Stomach (tissue), 19 donors: ENCODE data around the gene PDPN. TPM values are rescaled to one million over a fixed set of nuclear protein-coding genes. Genes with fewer than 3 reads are reported as not detected.

Experiments used
- DNase-seq, 2 donors: peaks; one replicate each; pipeline versions ENCODE4 v3.0.0 to v3.0.0-alpha.2; 2013 to 2019
- H3K27ac ChIP-seq, 5 donors: fragments of 200-600 bp in 4 of 5; sonication (generic) in 4 of 5; one replicate each; pipeline ENCODE4 v1.5.1; 2013 to 2019; ENCODE audit warnings: mild to moderate bottlenecking in 1 of 5, moderate library complexity in 1 of 5
- H3K27me3 ChIP-seq, 3 donors: fragments of 200-600 bp; sonication (generic); one replicate each; pipeline ENCODE4 v1.5.1; 2017 to 2019; ENCODE audit warnings: mixed run types in 1 of 3
- H3K36me3 ChIP-seq, 4 donors: fragments of 200-600 bp; sonication (generic); 1 replicate in 3 of 4; 2 replicates in 1 of 4; pipeline ENCODE4 v1.5.1; 2016 to 2019
- H3K4me1 ChIP-seq, 4 donors: fragments of 200-600 bp; sonication (generic); one replicate each; pipeline ENCODE4 v1.5.1; 2016 to 2019
- H3K4me3 ChIP-seq, 4 donors: fragments of 200-600 bp; sonication (generic) in 3 of 4; one replicate each; pipeline ENCODE4 v1.5.1; 2016 to 2019; ENCODE audit warnings: mild to moderate bottlenecking in 1 of 4
- H3K9me3 ChIP-seq, 4 donors: fragments of 200-600 bp; sonication (generic); one replicate each; pipeline ENCODE4 v1.5.1; 2016 to 2019
- CTCF ChIP-seq, 7 experiments: fragments of 450-650 bp in 4 of 7; fragments of 200-600 bp in 3 of 7; sonication (generic) in 3 of 7; IDR thresholded peaks; one replicate each; pipeline ENCODE4 v1.5.1; 2016 to 2019; ENCODE audit warnings: antibody characterized with exemption in 7 of 7, control low read depth in 2 of 7, mild to moderate bottlenecking in 1 of 7
- EP300 ChIP-seq: sonication (generic); formaldehyde crosslinking; IDR thresholded peaks from one replicate; pipeline ENCODE4 v1.6.1; 2017; ENCODE audit warnings: antibody characterized with exemption
- POLR2A ChIP-seq, 4 donors: fragments of 450-650 bp; IDR thresholded peaks; one replicate each; pipeline ENCODE4 v1.6.1; 2016; ENCODE audit warnings: antibody characterized with exemption in 4 of 4, control low read depth in 2 of 4, mild to moderate bottlenecking in 1 of 4, moderate library complexity in 1 of 4
- POLR2AphosphoS5 ChIP-seq, 3 donors: sonication (generic); formaldehyde crosslinking; IDR thresholded peaks; one replicate each; pipeline ENCODE4 v1.6.1; 2016; ENCODE audit warnings: antibody characterized with exemption in 3 of 3
- WGBS, 5 donors: extraction: QIAGEN DNeasy Blood & Tissue Kit in 3 of 5; methylation state at CpG; one replicate each; pipeline versions ENCODE4 v1.1.5 to v1.1.7; 2013 to 2018; 5-methylcytosine and 5-hydroxymethylcytosine counted together
- intact Hi-C: fragments of 100-400 bp; cut with DNase I; formaldehyde crosslinking; loops from one replicate; pipeline ENCODE4 v1.15.1; 2023; ENCODE audit warnings: low total_unique reads
- long read RNA-seq, 10 donors: transcript quantifications; one replicate each; lab custom pipeline, GENCODE V29; 2026
- polyA plus RNA-seq, 3 donors: library from polyadenylated mRNA; stranded (reverse); fragments of 200-250 nt; gene quantifications; one replicate each; pipeline ENCODE4 v1.2.3, GENCODE V29; 2013
- total RNA-seq, 5 donors: library from RNA; depleted of rRNA; stranded (reverse); fragments of >200 nt; gene quantifications; one replicate each; pipeline versions ENCODE4 v1.1.0 to v1.2.3, GENCODE V29; 2014 to 2016
- donor health status: healthy with polysubstance abuse.
- donor health status: Bipolar disorder and iron deficiency.
- donor health status: healthy.

The PDPN gene, protein sequence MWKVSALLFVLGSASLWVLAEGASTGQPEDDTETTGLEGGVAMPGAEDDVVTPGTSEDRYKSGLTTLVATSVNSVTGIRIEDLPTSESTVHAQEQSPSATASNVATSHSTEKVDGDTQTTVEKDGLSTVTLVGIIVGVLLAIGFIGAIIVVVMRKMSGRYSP
- total RNA-seq (10 to 100 TPM in 2 of 5 donors, 1 to 10 TPM in 2, not detected in 1; 2.9 to 37.4 (median 16.9) TPM), polyA plus RNA-seq (10 to 100 TPM in 2 of 3 donors, 1 to 10 TPM in 1; 9.3 to 25.7 (median 24.4) TPM)
- long read RNA-seq, donor 1, partial matches to known transcripts, result 0 of 4 reads
- long read RNA-seq, donor 1, other reads (novel, unspliced or antisense), result 0 of 4 reads
- long read RNA-seq, donor 2, partial matches to known transcripts, result 0 of 2 reads
- long read RNA-seq, donor 2, other reads (novel, unspliced or antisense), result 0 of 2 reads
- long read RNA-seq, donor 3, partial matches to known transcripts, result 0 of 3 reads
- long read RNA-seq, donor 3, other reads (novel, unspliced or antisense), result 0 of 3 reads
- long read RNA-seq, donor 4, result 0 reads
- long read RNA-seq, donor 5, partial matches to known transcripts, result 0 of 4 reads
- long read RNA-seq, donor 5, other reads (novel, unspliced or antisense), result 0 of 4 reads
- long read RNA-seq, donor 6, result 0 reads
- long read RNA-seq, donor 7, transcript PDPN-202 (6 exons, 2,801 nt), result major isoform, 5 of 8 reads
- long read RNA-seq, donor 7, partial matches to known transcripts, result 0 of 8 reads
- long read RNA-seq, donor 7, other reads (novel, unspliced or antisense), result 0 of 8 reads
- long read RNA-seq, donor 8, partial matches to known transcripts, result 0 of 7 reads
- long read RNA-seq, donor 8, other reads (novel, unspliced or antisense), result 0 of 7 reads
- long read RNA-seq, donor 9, partial matches to known transcripts, result 0 of 3 reads
- long read RNA-seq, donor 9, other reads (novel, unspliced or antisense), result 0 of 3 reads
- long read RNA-seq, donor 10, partial matches to known transcripts, result 0 of 1 reads
- long read RNA-seq, donor 10, other reads (novel, unspliced or antisense), result 0 of 1 reads

DNA sequence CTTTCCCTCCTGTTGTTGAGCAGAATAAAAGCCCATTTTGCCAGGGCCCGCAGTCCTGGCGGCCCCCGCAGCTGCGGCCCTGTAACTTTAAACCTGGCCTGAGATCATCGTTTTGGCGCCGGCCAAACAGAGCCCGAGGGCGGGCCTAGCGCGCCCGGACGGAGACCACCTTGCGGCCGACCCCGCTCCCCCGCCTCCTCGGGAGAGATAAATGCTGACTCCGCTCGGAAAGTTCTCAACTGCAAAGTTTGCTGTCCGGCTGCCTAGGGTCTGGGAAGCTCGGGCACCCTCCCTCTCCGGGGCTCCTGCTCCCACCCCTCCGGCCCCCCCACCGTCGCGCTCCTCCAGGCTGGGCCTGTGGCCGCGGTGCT is at the start of gene PDPN:
TSS of gene PDPN (plus strand) at position 238 of the 371 bp plus-strand sequence. CDS start 202 bp downstream, outside the sequence.
- Histone ChIP-seq H3K36me3 (no peaks in the 10 kb centered on the region), H3K27ac (peak within 1 kb of the TSS; percentile 44 to 91 (median 82)), H3K4me1 (peaks cover 0 to 22% (median 6%) of the 10 kb centered on the region in 4 donors), H3K4me3 (peak within 1 kb of the TSS; percentile 42 to 56 (median 50)), H3K27me3 (peaks cover 0 to 79% (median 45%) of the 10 kb centered on the region in 3 donors), H3K9me3 (no peaks in the 10 kb centered on the region)
- TF ChIP-seq POLR2A (IDR thresholded peaks at IDR 0.05), result no peak
- TF ChIP-seq POLR2AphosphoS5 (IDR thresholded peaks at IDR 0.05), result no peak
- no peak for TF ChIP-seq CTCF (IDR thresholded peaks at IDR 0.05)
- TF ChIP-seq EP300, result no peak
- intact Hi-C loops, result no loop called here
- 1 to 3% (median 3%) methylated on average over 27 to 29 of the region's 29 CpGs for WGBS, 5 donors
- peak in 1 of 2 donors; percentile 87 for DNase-seq

- 77 to 90% (median 85%) methylated on average over 6 of the region's 6 CpGs for WGBS, 5 donors
- H3K27ac ChIP-seq, result no peak overlapping the region
- TF ChIP-seq POLR2AphosphoS5 (IDR thresholded peaks at IDR 0.05) (no peak), POLR2A (IDR thresholded peaks at IDR 0.05) (no peak), CTCF (IDR thresholded peaks at IDR 0.05) (no peak), EP300 (no peak)
- H3K36me3 ChIP-seq, result no peaks in the 10 kb centered on the region
- no peaks in the 10 kb centered on the region for H3K4me1 ChIP-seq
- H3K27me3 ChIP-seq, result peaks cover 0 to 7% (median 0%) of the 10 kb centered on the region in 3 donors
- no peaks in the 10 kb centered on the region for H3K9me3 ChIP-seq
- no peak overlapping the region for H3K4me3 ChIP-seq
- DNase-seq, result no peak
- intact Hi-C loops, result no loop called here
Measured at GRCh38 chr1:13535227-13535626, 48.4 kb upstream of the PDPN start.

DNA sequence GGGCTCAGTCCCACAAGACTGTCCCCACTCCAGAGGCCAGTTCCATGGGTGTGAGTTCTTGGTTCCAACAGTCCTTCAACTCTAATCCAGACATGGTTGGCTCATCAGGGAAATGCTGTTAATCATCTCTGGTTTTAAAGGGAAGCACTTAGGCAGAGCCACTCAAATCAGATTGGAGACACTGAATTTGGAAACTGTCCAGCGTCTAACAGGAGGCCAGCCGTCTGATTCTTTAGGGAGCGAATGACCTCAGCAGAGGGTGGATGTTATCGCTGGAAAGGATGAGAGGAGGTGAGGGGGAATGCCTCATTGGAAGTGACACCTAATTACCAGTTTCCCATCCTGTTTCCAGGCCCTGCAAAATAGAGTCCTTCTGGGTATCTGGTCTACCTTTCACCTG is 47.1 kb upstream of the PDPN start:
- Histone ChIP-seq H3K36me3 (no peaks in the 10 kb centered on the region), H3K27ac (no peak overlapping the region), H3K9me3 (no peaks in the 10 kb centered on the region), H3K4me3 (no peak overlapping the region), H3K27me3 (peaks cover 0 to 7% (median 0%) of the 10 kb centered on the region in 3 donors), H3K4me1 (peaks cover 0 to 7% (median 2%) of the 10 kb centered on the region in 4 donors)
- TF ChIP-seq CTCF (IDR thresholded peaks at IDR 0.05) (no peak), POLR2A (IDR thresholded peaks at IDR 0.05) (no peak), EP300 (no peak), POLR2AphosphoS5 (IDR thresholded peaks at IDR 0.05) (no peak)
- intact Hi-C loops, result no loop called here
- peak in 1 of 2 donors; percentile 20 for DNase-seq
- WGBS, 5 donors, result 58 to 91% (median 83%) methylated on average over 4 of the region's 4 CpGs

- Histone ChIP-seq H3K36me3 (no peaks in the 10 kb centered on the region), H3K9me3 (no peaks in the 10 kb centered on the region), H3K4me1 (peaks cover 0 to 14% (median 7%) of the 10 kb centered on the region in 4 donors), H3K27ac (no peak overlapping the region), H3K27me3 (peaks cover 0 to 11% (median 0%) of the 10 kb centered on the region in 3 donors), H3K4me3 (no peak overlapping the region)
- intact Hi-C loops, result no loop called here
- WGBS, 5 donors, result 86 to 100% (median 89%) methylated on average over 2 of the region's 2 CpGs
- DNase-seq, result no peak
- TF ChIP-seq EP300 (no peak), POLR2A (IDR thresholded peaks at IDR 0.05) (no peak), POLR2AphosphoS5 (IDR thresholded peaks at IDR 0.05) (no peak), CTCF (IDR thresholded peaks at IDR 0.05) (no peak)
Measured at GRCh38 chr1:13538832-13539231, 44.8 kb upstream of the PDPN start.
